Loucy (cell line): Measurements from ENCODE around the gene CHD9NB.
A peak's percentile ranks its signal among the peaks of the same experiment; 100 is the strongest.

Source experiments
- H2AFZ ChIP-seq: fragments of 200-600 bp; sonication (generic); 2 replicates; pipeline ENCODE4 v1.6.0; 2016; ENCODE audit warnings: antibody characterized with exemption, mild to moderate bottlenecking, low read length, moderate library complexity
- H3F3A ChIP-seq: fragments of 200-600 bp; 2 replicates; pipeline ENCODE4 v1.6.0; 2016; ENCODE audit warnings: antibody characterized with exemption, low read depth, mild to moderate bottlenecking
- H3K27me3 ChIP-seq: fragments of 200-600 bp; sonication (generic); 2 replicates; pipeline ENCODE4 v1.6.1; 2014; ENCODE audit warnings: low read length, mild to moderate bottlenecking; ENCODE audit not compliant: insufficient read depth, poor library complexity, severe bottlenecking
- H3K36me3 ChIP-seq: fragments of 200-600 bp; sonication (generic); 2 replicates; pipeline ENCODE4 v1.6.1; 2016; ENCODE audit warnings: low read length; ENCODE audit not compliant: insufficient read depth
- H3K4me1 ChIP-seq: fragments of 200-600 bp; sonication (generic); 2 replicates; pipeline ENCODE4 v1.5.1; 2014; ENCODE audit warnings: low read length, mild to moderate bottlenecking; ENCODE audit not compliant: insufficient read depth, poor library complexity, severe bottlenecking
- H3K4me2 ChIP-seq: fragments of 200-600 bp; sonication (generic); 2 replicates; pipeline ENCODE4 v1.6.0; 2014; ENCODE audit warnings: antibody characterized with exemption, low read length, low read depth, mild to moderate bottlenecking; ENCODE audit not compliant: poor library complexity, severe bottlenecking
- H3K4me3 ChIP-seq: fragments of 200-600 bp; sonication (generic); 2 replicates; pipeline ENCODE4 v1.5.1; 2014; ENCODE audit warnings: low read length, mild to moderate bottlenecking, mixed read lengths; ENCODE audit not compliant: poor library complexity, severe bottlenecking
- H3K79me2 ChIP-seq: fragments of 200-600 bp; sonication (generic); 2 replicates; pipeline ENCODE4 v1.6.1; 2014; ENCODE audit warnings: low read length; ENCODE audit not compliant: insufficient read depth
- H3K9ac ChIP-seq: fragments of 200-600 bp; sonication (generic); 2 replicates; pipeline ENCODE4 v1.6.0; 2014; ENCODE audit warnings: mild to moderate bottlenecking, low read depth, low read length, moderate library complexity; ENCODE audit not compliant: poor library complexity, severe bottlenecking
- H3K9me2 ChIP-seq: fragments of 200-600 bp; sonication (generic); replicated peaks from 2 replicates; pipeline ENCODE4 v1.6.1; 2016; ENCODE audit warnings: low read depth, low read length, mixed read lengths
- H3K9me3 ChIP-seq: fragments of 200-600 bp; sonication (generic); 2 replicates; pipeline ENCODE4 v1.6.1; 2014; ENCODE audit warnings: mild to moderate bottlenecking, antibody characterized with exemption, low read length, low read depth; ENCODE audit not compliant: insufficient read depth
- H4K20me1 ChIP-seq: fragments of 200-600 bp; sonication (generic); 2 replicates; pipeline ENCODE4 v1.6.0; 2014; ENCODE audit warnings: antibody characterized with exemption, low read length, mild to moderate bottlenecking; ENCODE audit not compliant: insufficient read depth, poor library complexity, severe bottlenecking
- CTCF ChIP-seq: fragments of 200-600 bp; sonication (generic); conservative IDR thresholded peaks from 2 replicates; pipeline ENCODE4 v1.5.1; 2014; ENCODE audit warnings: mild to moderate bottlenecking, antibody characterized with exemption, low read length
- EZH2phosphoT487 ChIP-seq: fragments of 200-600 bp; IDR thresholded peaks from 2 replicates; pipeline ENCODE4 v1.6.1; 2018; ENCODE audit warnings: antibody characterized with exemption, mild to moderate bottlenecking, moderate library complexity, borderline replicate concordance

Gene CHD9NB

GRCh38 chr16:53091466-53092211 is 38.9 kb upstream of the CHD9NB start:
- H3K79me2 ChIP-seq: no peaks in the 10 kb centered on the region; the same call in 1 of the 2 replicates
- no peak for TF ChIP-seq CTCF
- no peak for TF ChIP-seq EZH2phosphoT487
- H3K9ac ChIP-seq: peak overlapping the region; percentile 10

GRCh38 chr16:53090591-53091411 is 38.1 kb upstream of the CHD9NB start:
- Histone ChIP-seq H3K9ac (peak overlapping the region; percentile 10), H2AFZ (no peak overlapping the region), H4K20me1 (no peaks in the 10 kb centered on the region), H3K27me3 (no peaks in the 10 kb centered on the region), H3K36me3 (no peaks in the 10 kb centered on the region), H3K4me2 (no peak overlapping the region), H3K79me2 (no peaks in the 10 kb centered on the region; the same call in 1 of the 2 replicates), H3F3A (no peaks in the 10 kb centered on the region), H3K9me3 (no peaks in the 10 kb centered on the region), H3K4me1 (peaks cover 17% of the 10 kb centered on the region), H3K4me3 (no peak overlapping the region), H3K9me2 (no peaks in the 10 kb centered on the region)
- no peak for TF ChIP-seq EZH2phosphoT487
- TF ChIP-seq CTCF: no peak

More at GRCh38 chr16:53091466-53092211, 38.9 kb upstream of the CHD9NB start:
- Histone ChIP-seq H3F3A (no peaks in the 10 kb centered on the region), H3K27me3 (no peaks in the 10 kb centered on the region), H2AFZ (no peak overlapping the region), H3K9me3 (no peaks in the 10 kb centered on the region), H3K4me2 (no peak overlapping the region), H4K20me1 (no peaks in the 10 kb centered on the region), H3K4me3 (no peak overlapping the region), H3K9me2 (no peaks in the 10 kb centered on the region), H3K36me3 (no peaks in the 10 kb centered on the region), H3K4me1 (peaks cover 17% of the 10 kb centered on the region)

GRCh38 chr16:53090286-53090590 is 37.5 kb upstream of the CHD9NB start:
- no peak overlapping the region for H3K4me2 ChIP-seq
- peaks cover 17% of the 10 kb centered on the region for H3K4me1 ChIP-seq
- H3K9me2 ChIP-seq: no peaks in the 10 kb centered on the region
- H3K79me2 ChIP-seq: no peaks in the 10 kb centered on the region; the same call in 1 of the 2 replicates
- no peak overlapping the region for H2AFZ ChIP-seq
- no peak for TF ChIP-seq CTCF
- no peak for TF ChIP-seq EZH2phosphoT487
- H3K36me3 ChIP-seq: no peaks in the 10 kb centered on the region
- no peaks in the 10 kb centered on the region for H4K20me1 ChIP-seq
- H3F3A ChIP-seq: no peaks in the 10 kb centered on the region
- H3K9ac ChIP-seq: no peak overlapping the region
- H3K4me3 ChIP-seq: no peak overlapping the region
- no peaks in the 10 kb centered on the region for H3K27me3 ChIP-seq
- H3K9me3 ChIP-seq: no peaks in the 10 kb centered on the region
